CD4-positive, alpha-beta T cell treated with Interleukin-15 for 1 hour (primary cell): ENCODE data around the gene ENAH.

ENCODE experiments used
- DNase-seq: peaks from one replicate; pipeline ENCODE4 v3.0.0-alpha.2; 2020

Gene ENAH

DNA sequence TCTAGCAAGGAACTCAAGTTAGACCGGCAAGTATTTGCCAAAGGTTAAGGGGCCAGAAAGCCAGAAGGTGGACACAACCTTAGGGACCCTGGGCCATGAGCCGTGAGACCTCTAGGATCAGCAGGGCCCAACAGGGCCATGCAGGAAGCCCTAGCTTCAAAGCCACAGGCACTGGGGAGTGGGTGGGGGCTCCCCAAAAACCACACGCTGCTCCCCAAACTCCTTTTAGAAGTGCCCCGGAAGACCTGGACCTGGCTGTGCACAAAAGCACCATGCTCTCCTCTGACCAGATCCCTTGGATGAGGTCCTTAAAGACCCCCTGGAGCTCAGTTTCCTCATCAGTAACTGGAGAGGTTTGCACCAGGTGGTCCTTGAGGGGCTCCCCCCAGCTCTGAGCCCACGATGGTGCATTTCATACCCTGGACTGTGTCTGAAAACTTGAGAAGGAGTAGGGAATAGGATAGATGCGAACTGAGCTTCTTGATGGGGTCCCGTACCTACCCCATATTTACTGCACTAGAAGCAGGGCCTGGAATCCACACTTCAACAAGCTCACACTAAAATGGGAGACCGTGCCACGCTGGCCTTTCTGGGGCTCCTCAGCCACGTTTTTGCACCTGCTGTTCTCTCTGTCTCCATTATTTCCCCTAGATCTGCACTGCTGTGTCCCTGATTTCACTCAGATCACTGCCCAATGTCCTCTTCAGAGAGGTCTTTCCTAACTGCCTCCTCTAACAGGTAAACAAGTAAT lies 184.5 kb downstream of the ENAH start:
- no peak for DNase-seq

DNA sequence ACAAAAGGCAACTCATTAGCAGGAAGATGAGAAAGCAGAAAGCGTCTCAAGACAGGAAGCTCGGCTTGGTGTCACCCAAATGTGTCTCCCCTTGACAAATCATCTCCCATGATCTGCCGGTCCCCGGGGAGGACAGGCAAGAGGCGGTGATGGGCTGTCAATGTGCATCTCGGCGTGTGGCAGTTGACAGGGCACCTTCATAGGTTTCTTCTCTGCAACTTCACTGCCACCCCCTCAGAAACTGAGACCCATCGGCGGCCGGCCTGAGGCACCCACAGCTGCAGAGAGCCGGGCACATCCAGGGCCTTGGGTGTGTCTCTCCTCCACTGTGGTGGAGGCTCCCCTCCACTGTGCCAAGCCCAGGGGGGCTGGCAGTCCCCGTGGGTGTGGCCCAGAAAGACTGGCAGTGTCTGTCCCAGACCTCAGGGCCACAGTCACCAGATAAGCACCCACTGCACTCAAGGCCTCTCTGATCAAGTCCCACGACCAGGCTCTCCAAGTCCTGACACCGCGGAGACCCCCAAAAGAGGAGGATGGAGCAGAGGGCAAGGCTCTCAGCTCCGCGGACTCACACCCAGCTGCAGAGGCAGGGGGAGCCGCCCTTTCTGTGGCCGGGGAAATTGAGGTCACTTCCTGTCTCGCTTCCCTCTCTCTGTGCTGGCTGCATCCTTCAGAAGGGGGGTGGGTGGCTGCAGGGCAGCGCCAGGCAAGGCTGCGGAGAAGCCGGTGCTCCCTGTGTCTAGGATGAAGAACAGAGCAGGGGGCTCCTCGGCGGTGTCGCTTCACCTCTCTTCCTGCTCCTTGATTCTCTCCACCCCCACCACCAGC lies 185.5 kb downstream of the ENAH start:
- DNase-seq, result peak; percentile 88

DNA sequence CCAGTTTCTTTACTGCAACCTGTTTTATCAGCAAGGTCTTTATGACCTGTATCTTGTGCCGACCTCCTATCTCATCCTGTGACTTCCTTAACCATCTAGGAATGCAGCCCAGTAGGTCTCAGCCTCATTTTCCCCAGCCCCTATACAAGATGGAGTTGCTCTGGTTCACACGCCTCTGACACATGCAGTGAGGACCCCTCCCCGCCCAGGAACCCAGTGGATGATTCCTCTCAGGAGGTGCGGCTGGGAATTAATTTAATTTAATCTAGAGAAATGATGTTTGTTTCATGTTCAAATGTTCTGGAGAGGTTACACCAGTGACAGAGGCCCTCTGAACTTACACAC lies 186.1 kb downstream of the ENAH start:
- no peak for DNase-seq

DNA sequence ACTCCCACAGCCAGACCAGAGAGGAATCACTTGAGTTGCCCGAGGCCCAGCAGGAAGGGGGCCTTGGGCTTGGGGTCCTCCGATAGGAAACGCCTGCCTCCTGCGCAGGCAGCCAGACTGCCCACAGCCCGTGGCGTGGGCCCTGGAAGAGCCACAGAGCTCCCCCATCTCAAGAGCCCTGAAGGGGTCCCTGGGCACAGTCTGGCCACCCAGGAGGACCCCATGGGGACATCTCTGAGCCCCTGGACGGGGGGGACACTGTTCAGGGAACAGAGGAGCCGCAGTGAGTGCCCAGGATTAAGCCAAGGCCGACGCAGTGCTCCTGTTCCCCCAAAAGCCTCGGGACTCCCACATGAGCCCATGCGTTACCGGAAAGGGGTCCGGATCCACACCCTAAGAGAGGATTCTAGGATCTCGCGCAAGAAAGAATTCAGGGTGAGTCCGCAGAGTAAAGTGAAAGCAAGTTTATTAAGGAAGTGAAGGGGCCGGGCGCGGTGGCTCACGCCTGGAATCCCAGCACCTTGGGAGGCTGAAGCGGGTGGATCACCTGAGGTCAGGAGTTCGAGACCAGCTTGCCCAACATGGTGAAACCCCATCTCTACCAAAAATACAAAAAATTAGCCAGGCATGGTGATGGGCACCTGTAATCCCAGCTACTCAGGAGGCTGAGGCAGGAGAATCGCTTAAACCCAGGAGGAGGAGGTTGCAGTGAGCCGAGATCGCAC lies 187.0 kb downstream of the ENAH start:
- DNase-seq, result no peak

DNA sequence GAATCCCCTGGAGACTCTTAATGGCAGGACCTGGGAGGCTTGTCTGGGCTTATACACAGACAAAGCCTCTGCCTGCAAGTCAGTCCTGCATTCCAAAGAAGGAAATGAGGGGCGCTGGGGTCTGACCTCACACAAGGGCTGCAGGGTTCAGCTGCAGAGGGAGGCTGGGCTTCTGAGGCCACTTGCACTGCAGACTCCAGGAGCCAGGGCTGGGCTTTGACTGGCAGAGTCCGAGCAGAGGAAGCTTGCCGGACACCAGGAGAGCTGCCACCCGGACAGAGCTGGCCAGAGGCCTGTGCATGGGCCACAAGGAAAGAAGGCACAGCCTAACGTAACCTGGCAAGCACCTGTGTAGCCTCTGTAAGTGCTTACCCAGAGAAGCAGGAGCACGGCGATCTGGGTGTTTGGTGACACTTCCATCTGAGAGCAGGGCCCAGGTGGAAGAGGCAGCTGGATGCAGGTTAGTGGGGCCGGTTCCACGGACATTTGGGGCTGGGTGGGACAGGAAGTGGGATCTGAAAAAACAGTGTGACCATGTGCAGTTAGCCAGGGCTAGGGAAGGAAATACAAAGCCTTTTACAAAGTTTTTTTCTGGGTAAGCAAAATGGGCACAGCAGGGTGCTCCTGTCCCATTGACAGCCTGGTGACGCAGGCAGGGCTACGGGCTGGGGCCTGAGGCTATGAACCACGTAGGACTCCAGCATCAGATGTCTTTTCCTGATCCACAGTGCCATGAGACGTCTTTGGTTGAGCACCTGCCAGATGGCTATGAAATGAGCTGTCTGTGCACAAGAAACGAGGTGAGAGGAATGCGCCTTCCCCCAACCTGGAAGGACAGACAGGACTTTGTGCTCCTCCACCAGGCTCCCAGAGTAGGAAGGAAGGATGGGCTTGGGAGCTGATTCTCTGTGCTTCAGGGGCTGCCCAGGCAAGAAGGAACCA lies 187.8 kb downstream of the ENAH start:
- no peak for DNase-seq

DNA sequence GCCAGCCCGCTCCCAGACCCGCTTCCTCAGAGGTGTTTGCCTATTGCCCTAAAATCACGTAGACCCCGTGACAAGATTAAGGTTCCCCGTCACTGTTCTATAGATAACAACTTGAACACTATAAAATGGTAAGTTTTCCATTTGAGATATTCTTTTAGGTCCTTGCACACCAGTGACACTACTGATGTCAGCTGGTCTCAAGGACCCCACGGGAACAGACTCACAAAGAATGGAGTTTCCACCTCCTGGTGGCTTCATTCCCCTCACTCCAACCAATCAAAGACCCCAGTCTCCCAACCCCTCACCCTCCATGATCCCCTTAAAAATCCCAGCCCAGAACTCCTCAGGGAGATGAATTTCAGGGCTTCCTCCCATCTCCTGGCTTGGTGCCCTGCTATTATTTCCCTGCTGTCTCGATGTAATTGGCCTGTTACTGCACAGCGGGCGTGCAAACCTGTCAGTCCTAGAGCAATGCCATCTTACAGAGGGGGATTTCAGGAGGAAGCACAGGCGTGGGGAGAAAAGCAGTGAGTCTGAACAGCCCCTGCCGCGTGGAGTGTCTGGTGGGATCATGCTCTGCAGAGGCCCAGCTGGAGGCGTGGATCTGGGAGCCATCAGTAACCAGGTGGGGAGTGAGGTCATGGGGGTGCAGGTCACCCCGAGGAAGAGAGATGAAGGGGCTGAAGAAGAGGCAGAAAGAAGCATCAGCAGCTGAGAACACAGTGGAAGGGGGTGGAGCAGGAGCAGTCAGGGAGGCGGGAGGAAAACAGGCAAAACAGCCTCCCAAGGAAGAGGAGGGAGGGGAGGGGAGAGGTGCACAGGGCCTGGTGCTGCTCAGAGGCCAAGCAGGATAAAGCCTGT lies 190.0 kb downstream of the ENAH start:
- DNase-seq, result no peak

DNA sequence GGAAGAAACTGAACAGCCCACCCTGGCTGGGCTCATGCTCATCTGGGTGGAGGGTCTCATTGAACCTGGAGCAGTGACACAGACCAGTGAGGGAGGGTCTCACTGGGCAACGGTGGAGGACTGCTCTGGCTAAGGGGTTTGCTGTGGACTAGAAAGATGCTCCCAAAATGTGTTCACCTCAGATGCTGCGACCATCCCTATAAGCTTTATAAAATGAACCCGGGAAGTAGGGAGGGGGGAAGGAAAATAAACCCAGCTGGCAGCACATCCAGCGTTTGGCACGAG lies 190.6 kb downstream of the ENAH start:
- no peak for DNase-seq

DNA sequence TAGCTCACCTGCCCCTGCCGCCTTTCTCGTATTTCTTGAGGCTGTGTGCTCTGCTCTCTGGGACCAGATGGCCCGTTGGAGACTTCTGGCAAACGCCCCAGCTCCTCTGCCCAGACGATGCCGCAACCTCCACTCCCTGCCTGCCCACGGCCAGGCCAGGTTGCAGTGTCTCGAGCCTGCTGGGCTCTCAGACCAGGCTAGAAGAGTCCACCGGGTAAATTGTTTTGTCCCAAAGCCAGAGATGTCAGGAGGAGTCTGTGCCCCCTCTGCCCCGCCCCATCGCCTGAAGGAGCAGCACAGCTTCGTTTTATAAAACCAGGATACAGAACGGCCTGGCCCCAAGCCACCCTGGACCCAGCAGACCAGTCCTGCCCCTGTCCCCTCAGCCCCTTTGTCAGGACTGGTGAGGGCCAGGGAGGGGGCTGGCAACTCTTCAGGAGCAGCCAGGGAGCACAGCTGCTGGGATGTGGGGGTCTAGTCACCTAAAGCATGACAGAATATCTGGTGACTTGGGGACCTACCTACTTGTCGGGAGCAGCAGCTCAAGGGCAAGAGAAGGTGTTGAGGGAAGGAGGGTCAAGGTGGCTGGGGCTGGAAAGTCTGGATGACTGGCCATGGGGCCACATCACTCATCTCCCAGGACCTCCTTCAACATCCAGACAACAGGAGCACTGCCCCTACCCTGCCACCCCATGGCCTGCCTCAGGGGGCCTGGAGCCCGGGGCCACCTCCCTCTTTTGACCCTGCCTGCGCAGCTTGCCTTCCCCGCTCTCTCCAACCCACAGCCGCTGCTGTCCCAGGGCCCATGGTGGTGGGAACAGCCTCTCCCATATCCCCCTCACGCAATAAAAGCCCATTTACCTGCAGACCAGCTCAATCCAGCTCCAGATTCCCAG lies 191.1 kb downstream of the ENAH start:
- no peak for DNase-seq

DNA sequence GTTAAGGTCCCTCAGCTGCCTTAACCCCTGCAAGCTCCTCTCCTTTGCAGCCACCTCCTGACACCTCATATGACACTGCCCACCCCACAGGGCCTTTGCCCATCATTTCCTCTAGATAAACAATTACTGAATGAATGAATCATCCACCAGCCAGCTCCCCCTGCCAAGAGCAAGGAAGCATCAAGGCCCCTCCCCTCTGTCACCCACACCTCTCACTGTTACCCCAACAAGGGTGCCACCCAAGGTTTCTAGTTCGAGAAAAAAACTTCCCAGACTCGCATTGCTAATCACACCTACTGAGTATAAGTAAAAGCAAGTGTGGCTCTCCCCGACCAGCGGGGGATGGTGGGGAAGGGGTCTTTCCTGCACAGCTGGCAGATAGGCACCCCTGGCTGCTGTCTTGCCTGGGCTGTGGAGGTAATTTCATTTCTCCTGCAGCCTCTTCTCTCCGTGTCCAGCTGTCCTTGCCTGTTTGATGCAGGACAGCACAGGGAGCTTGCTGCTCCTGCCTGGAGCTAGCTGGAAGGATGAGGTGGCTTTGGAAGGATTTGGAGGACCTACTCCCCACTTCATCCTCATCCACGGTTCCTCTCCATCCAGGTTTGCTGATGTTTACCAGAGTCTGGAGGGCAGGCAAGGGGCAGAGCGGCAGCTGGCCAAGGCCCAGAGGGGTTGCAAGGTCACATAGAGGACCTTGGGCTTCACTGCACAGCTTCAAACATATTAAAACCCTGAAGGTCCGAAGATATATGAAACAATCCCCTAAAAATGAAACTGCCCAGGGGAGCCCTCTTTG lies 192.0 kb downstream of the ENAH start:
- peak; percentile 72 for DNase-seq

DNA sequence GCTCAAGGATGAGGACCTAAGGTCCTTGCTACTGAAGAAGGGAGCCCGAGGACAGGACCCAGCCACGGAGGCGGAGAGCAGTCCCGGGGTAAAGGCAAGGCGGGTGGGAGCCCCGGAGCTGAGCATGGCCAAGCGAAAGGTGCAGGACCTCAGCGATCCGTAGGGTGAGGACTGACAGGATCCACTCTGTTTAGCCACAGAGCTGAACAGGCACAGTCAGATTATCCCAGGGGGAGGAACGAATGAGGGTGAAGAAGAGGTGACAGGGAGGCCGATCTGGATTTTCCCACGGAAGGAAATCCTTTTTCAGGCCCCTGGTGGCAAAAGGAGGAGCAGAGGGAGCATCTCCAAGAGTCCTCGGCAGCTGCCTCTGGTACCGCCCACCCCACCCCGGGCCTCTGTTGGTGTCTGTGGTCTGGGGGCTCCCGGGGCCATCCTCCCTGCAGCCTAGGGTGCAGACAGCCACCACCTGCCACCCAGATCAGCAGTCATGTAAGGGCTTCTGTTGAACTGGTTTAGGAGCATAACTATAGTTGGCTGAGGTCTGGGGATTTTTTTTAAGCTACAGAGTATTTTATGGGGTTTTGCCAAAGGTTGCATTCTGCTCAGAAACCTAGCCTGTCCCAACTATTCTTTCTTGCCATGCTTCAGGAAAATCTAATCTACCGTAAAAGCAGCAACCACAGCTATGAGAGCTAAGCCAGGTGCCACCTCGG lies 192.7 kb downstream of the ENAH start:
- DNase-seq, result no peak

DNA sequence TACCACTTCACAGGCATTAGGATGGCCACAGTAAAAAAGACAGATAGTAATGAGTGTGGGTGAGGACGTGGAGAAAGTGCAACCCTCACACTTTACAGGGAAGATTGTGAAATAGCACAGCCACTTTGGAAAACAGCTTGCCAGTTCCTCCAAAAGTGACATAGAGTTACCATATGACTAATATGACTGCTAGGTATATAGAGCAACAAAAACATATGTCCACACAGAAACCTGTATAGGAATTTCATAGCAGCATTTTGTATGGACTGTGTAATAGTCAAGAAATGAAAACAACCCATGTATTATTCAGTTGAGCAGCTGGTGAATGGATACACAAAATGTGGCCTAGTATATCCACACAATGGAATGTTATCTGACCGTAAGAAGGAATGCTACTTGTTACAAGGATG lies 194.7 kb downstream of the ENAH start:
- no peak for DNase-seq

DNA sequence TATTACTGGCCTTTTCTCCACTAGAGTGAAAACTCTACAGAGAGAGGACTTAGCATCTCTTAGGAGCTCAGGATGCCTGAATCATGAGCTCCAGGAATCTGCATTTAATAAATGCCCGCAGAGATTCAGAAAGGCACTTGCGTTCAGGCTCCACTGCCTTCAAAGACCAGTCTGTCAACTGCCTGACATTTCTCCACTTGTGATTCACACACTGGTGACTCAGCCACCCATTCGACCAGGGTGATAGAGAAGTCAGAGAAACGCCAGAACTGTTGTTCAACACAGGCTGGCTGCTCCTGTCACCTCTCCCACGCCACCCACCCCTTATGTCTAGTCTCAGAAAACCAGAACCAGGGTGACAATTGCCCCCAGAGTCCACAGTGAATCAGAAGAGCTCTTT lies 198.2 kb downstream of the ENAH start:
- peak; percentile 78 for DNase-seq

DNA sequence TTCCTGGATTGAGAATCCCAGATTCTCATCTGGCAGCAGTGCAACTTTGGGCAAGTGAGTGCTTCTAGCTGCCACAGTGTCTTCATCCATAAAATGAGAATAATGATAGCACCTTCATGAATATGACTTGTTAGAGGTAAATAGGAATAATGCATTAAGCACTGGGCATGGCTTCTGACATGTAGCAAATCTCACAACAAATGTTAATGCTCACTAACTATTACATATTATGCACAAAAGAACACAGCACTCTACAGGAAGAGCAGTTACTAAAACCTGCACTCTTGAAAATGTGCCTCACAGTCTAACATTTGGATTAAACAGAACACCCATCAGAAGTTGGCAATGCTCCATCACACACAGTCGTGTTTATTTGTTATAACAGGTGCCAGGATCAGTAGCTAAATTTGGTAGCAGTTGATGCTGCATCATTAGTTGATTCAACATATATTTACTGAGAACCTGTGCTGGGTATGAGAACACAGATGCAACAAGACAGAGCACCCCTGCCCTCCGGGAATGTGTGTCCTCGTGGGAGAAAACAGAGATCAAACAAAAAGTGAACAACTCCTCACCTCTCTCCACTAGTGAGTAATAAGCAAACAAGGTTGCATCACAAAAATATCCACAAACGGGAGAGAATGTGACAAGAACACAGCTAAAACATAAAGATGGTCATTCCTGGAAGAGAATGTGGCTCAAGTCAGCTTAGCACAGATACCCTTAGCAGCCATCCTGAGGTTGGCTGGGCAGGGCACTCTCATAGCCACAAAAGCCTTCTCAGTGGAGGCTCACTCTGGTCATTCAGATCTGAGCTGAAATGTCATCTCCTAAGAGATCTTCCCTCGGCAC lies 198.9 kb downstream of the ENAH start:
- DNase-seq, result no peak

DNA sequence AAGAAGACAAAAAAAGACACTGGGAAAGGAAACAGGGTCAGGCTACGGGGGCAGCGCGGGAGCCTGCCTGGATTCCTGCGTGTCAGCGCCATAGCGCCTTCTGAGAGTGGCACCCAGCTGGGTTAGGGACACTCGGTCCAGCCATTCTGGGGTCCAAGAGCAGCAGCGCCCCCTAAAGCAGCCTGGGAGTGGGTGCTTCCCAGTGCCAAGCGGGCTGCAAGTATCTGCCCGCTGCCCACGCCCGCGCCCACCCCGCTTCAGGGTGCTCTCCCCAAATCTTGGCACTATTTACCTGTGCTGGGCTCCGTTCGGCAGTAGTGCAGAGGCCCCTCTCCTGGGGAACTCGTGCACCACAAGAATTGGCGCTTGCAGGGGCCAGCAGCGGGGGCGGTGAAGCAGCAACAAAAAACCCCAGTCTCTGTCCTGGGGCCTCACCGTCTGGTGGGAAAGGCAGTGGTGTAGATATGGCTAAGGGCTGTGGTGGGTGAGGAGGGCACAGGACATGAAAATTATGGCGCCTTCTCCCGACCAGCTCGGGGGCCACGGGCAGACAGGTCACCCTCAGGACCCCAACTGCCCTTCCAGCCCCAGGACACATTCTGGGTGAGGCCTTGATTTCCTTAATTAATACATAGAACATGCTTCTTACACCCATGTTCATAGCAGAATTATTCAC lies 200.9 kb downstream of the ENAH start:
- DNase-seq, result no peak

DNA sequence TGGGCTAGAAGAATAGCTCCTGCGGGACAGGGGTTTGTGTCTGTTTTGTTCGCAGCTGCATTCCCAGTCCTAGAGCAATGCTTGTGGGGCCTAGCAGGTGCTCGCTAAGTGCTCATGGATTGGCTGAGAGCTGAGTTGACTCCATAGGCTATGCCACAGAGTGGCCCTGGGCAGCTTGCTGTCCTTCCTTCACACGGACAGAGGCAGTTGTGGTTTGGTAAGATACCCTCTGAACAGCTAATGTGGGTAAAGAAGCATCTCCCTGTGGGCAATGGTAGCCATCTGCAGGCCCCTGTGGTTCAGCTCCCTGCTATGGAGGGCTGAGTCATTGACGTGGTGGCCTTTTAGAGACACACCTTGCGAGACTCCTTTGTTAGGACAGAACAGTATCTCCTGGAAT lies 201.6 kb downstream of the ENAH start:
- DNase-seq, result no peak

DNA sequence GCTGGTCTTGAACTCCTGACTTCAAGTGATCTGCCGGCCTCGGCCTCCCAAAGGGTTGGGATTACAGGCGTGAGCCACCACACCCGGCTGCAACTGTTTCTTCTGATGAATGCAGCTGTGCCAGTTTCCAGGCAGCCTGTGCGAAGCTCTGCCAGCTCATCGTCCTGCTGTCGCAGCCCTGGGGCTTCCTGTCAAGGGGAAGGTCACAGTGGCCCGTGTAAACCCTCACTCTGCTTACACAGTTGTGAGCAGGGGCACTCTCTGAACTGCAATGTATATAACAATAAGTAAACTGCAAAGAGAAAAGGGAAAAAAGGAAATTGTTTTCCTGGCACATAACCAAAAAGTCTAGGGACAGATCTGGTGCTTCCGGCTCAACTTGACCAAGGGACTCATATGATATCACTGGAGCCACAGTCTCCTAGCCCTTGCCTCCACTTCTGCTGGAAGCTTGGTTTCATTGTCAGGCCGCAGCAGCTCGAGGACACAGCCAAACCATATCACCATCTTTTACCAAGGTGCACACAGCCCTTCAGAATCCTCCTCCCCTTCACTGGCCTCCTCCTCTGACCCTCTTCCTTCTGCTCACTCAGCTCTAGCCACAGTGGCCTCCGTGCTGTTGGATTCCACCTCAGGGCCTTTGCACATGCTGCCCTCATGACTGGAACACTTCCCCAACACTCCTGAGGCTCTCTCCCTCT lies 202.3 kb downstream of the ENAH start:
- peak; percentile 58 for DNase-seq

DNA sequence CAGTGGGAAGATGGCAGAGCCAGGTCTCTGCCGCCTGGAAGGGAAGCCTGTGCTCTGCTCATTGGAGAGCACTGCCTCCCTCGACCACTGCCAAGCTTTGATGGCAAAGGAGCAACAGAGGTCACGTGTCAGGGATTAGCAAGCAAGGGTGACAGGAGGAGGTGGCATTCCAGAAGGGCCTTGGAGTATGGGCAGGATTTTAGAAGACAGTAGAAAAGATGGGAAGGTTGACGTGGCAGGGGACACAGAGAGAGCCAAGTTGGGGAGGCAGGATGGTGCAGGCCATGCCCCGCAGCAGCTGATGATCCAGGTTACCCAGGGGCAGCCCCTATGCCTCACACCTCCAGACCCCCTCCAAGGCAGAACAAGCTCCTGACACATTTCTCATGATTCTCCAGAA lies 203.1 kb downstream of the ENAH start:
- DNase-seq, result no peak
